H1 (cell line): ENCODE data around the gene EHBP1. TPM values are rescaled to one million over a fixed set of nuclear protein-coding genes. Genes with fewer than 3 reads are reported as not detected.

Experiments
- CTCF ChIA-PET: fragments of 300-600 bp; sonication (Branson Sonifier 250); formaldehyde crosslinking; loops from one replicate; lab custom pipeline; 2021; ENCODE audit not compliant: partially characterized antibody; lab: Charles Lee
- POLR2A ChIA-PET: fragments of 300-600 bp; sonication (Branson Sonifier 250); formaldehyde crosslinking; loops from one replicate; lab custom pipeline; 2021; ENCODE audit warnings: inconsistent platforms; ENCODE audit not compliant: partially characterized antibody; lab: Charles Lee
- DNase-seq, 2 experiments: peaks; one replicate each; pipeline versions ENCODE4 v3.0.0 to v3.0.0-alpha.2; 2010 to 2022; ENCODE audit warnings: low spot score in 2 of 2, low read depth in 1 of 2, mixed read lengths in 1 of 2
- FAIRE-seq: peaks from 2 replicates; lab custom pipeline; 2011; peaks lifted over from hg19 to GRCh38; lab: Jason Lieb, UNC
- H2AFZ ChIP-seq: 2 replicates; pipeline ENCODE4 v1.8.1; 2012; ENCODE audit warnings: low read length, inconsistent platforms
- H2AK5ac ChIP-seq: 2 replicates; pipeline ENCODE4 v1.6.1; 2013; ENCODE audit warnings: low read depth, low read length
- H2BK120ac ChIP-seq: replicated peaks from 2 replicates; pipeline ENCODE3; 2013; ENCODE audit warnings: low read depth, low read length, inconsistent platforms
- H2BK12ac ChIP-seq: 2 replicates; pipeline ENCODE4 v1.6.1; 2013; ENCODE audit warnings: low read depth, low read length
- H2BK15ac ChIP-seq: 2 replicates; pipeline ENCODE4 v1.6.1; 2013; ENCODE audit warnings: low read length
- H2BK20ac ChIP-seq: 2 replicates; pipeline ENCODE4 v1.6.1; 2013; ENCODE audit warnings: low read length
- H2BK5ac ChIP-seq: 2 replicates; pipeline ENCODE4 v1.6.1; 2013; ENCODE audit warnings: low read depth, low read length
- H3K14ac ChIP-seq: 2 replicates; pipeline ENCODE4 v1.6.1; 2013; ENCODE audit warnings: inconsistent platforms; ENCODE audit not compliant: insufficient read length
- H3K18ac ChIP-seq: 2 replicates; pipeline ENCODE4 v1.6.1; 2013; ENCODE audit warnings: low read length; ENCODE audit errors: extremely low read depth
- H3K23ac ChIP-seq: 2 replicates; pipeline ENCODE4 v1.6.1; 2013; ENCODE audit warnings: inconsistent platforms; ENCODE audit not compliant: insufficient read length
- H3K23me2 ChIP-seq: 2 replicates; pipeline ENCODE4 v1.6.1; 2013; ENCODE audit warnings: low read depth, low read length
- H3K27ac ChIP-seq: 2 replicates; pipeline ENCODE4 v1.6.1; 2011; ENCODE audit warnings: low read depth, low read length, inconsistent platforms
- H3K27me3 ChIP-seq, 4 experiments: replicated peaks in 1 of 4; 1 replicate in 1 of 4; 2 replicates in 3 of 4; pipeline versions ENCODE4 v1.6.1 to v1.8.1; 2011 to 2013; ENCODE audit warnings: low read length in 3 of 4, mild to moderate bottlenecking in 3 of 4, inconsistent platforms in 2 of 4, mixed read lengths in 2 of 4, moderate library complexity in 1 of 4; ENCODE audit not compliant: control insufficient read depth in 3 of 4, insufficient read depth in 3 of 4; ENCODE audit errors: extremely low read depth in 1 of 4
- H3K36me3 ChIP-seq, 4 experiments: 2 replicates each; pipeline versions ENCODE4 v1.6.1 to v1.8.1; 2011 to 2013; ENCODE audit warnings: mild to moderate bottlenecking in 4 of 4, low read length in 3 of 4, moderate library complexity in 2 of 4, control low read depth in 1 of 4, inconsistent platforms in 1 of 4; ENCODE audit not compliant: insufficient read depth in 4 of 4, control insufficient read depth in 2 of 4
- H3K4ac ChIP-seq: replicated peaks from 2 replicates; pipeline ENCODE3; 2013; ENCODE audit warnings: low read length, low read depth, mixed read lengths, inconsistent platforms; ENCODE audit not compliant: insufficient read length
- H3K4me1 ChIP-seq, 4 experiments: replicated peaks in 1 of 4; 1 replicate in 1 of 4; 2 replicates in 3 of 4; pipeline versions ENCODE4 v1.6.1 to v1.8.1; 2011 to 2013; ENCODE audit warnings: low read length in 3 of 4, inconsistent platforms in 2 of 4, mixed read lengths in 1 of 4; ENCODE audit not compliant: insufficient read depth in 4 of 4, control insufficient read depth in 3 of 4
- H3K4me2 ChIP-seq, 2 experiments: 2 replicates each; pipeline versions ENCODE4 v1.6.1 to v1.8.1; 2011 to 2013; ENCODE audit warnings: low read depth in 2 of 2, low read length in 2 of 2, control low read depth in 1 of 2, inconsistent platforms in 1 of 2, mild to moderate bottlenecking in 1 of 2; ENCODE audit not compliant: insufficient read depth in 1 of 2
- H3K4me3 ChIP-seq, 4 experiments: fragments of 200-600, 300-600 bp in 1 of 4; sonication (generic), shearing (Covaris generic), sonication (Bioruptor Twin) in 1 of 4; 2 replicates each; pipeline versions ENCODE4 v1.5.1 to v1.8.1; 2011 to 2016; ENCODE audit warnings: low read length in 4 of 4, low read depth in 3 of 4, control low read depth in 2 of 4, inconsistent platforms in 2 of 4, mild to moderate bottlenecking in 2 of 4, mixed read lengths in 1 of 4, moderate library complexity in 1 of 4; ENCODE audit not compliant: insufficient read depth in 2 of 4; ENCODE audit errors: extremely low read depth in 1 of 4
- H3K56ac ChIP-seq: replicated peaks from 2 replicates; pipeline ENCODE3; 2013; ENCODE audit warnings: low read depth, mild to moderate bottlenecking, mixed read lengths, low read length, inconsistent platforms; ENCODE audit not compliant: insufficient read length
- H3K79me1 ChIP-seq: 2 replicates; pipeline ENCODE4 v1.6.1; 2013; ENCODE audit warnings: low read depth, low read length, control low read depth
- H3K79me2 ChIP-seq, 2 experiments: 2 replicates each; pipeline versions ENCODE4 v1.6.1 to v1.8.1; 2012 to 2013; ENCODE audit warnings: low read length in 2 of 2, mild to moderate bottlenecking in 2 of 2, inconsistent platforms in 1 of 2; ENCODE audit not compliant: insufficient read depth in 2 of 2, control insufficient read depth in 1 of 2
- H3K9ac ChIP-seq, 4 experiments: replicated peaks in 1 of 4; 1 replicate in 1 of 4; 2 replicates in 3 of 4; pipeline versions ENCODE4 v1.6.1 to v1.8.1; 2011 to 2013; ENCODE audit warnings: low read depth in 3 of 4, low read length in 3 of 4, control low read depth in 2 of 4, mild to moderate bottlenecking in 2 of 4, moderate library complexity in 2 of 4, inconsistent platforms in 1 of 4; ENCODE audit errors: extremely low read depth in 1 of 4
- H3K9me3 ChIP-seq, 2 experiments: 2 replicates each; pipeline versions ENCODE4 v1.6.1 to v1.8.1; 2012 to 2013; ENCODE audit warnings: mild to moderate bottlenecking in 2 of 2, moderate library complexity in 2 of 2, control low read depth in 1 of 2, inconsistent platforms in 1 of 2, low read depth in 1 of 2, low read length in 1 of 2, mixed read lengths in 1 of 2; ENCODE audit not compliant: insufficient read depth in 2 of 2
- H4K20me1 ChIP-seq, 2 experiments: replicated peaks in 1 of 2; 2 replicates each; pipeline versions ENCODE3 to v1.8.1; 2011 to 2013; ENCODE audit warnings: inconsistent platforms in 2 of 2, low read length in 2 of 2, mild to moderate bottlenecking in 1 of 2; ENCODE audit not compliant: insufficient read depth in 2 of 2, control insufficient read depth in 1 of 2
- H4K5ac ChIP-seq: 2 replicates; pipeline ENCODE4 v1.6.1; 2013; ENCODE audit warnings: low read length, low read depth, mixed read lengths, inconsistent platforms; ENCODE audit not compliant: insufficient read length
- H4K8ac ChIP-seq: 2 replicates; pipeline ENCODE4 v1.8.0; 2013; ENCODE audit warnings: mild to moderate bottlenecking, moderate library complexity, low read length, inconsistent platforms; ENCODE audit not compliant: insufficient read depth; ENCODE audit errors: extremely low read depth
- H4K91ac ChIP-seq: replicated peaks from 2 replicates; pipeline ENCODE3; 2013; ENCODE audit warnings: low read length, mixed read lengths, inconsistent platforms; ENCODE audit not compliant: insufficient read length
- CBX8 ChIP-seq: fragments of 300-800, 300-1000 bp; sonication (generic); IDR thresholded peaks from 2 replicates; pipeline ENCODE4 v1.7.1; 2016; ENCODE audit warnings: low read depth, low read length, borderline replicate concordance
- WGBS, 2 experiments: shearing (Covaris generic) in 1 of 2; methylation state at CpG; one replicate each; pipeline versions ENCODE4 v1.1.6 to v1.1.7; 2013 to 2015; ENCODE audit warnings: low lambda C conversion rate in 2 of 2, mixed read lengths in 2 of 2, inconsistent platforms in 1 of 2, low coverage in 1 of 2, missing lambda C conversion rate in 1 of 2; ENCODE audit not compliant: insufficient replicate concordance in 2 of 2, insufficient coverage in 1 of 2, insufficient read length in 1 of 2; ENCODE audit errors: extremely low coverage in 1 of 2, missing lambda C conversion rate in 1 of 2; 5-methylcytosine and 5-hydroxymethylcytosine counted together
- polyA plus RNA-seq, 7 experiments: library from polyadenylated mRNA; depleted of rRNA in 3 of 7; stranded (reverse) in 5 of 7; unstranded in 2 of 7; fragments of >200 nt in 5 of 7; fragments of 200-250 nt in 2 of 7; gene quantifications; 1 replicate in 5 of 7; 2 replicates in 1 of 7; 4 replicates in 1 of 7; pipeline versions ENCODE4 v1.2.1 to v1.2.3, GENCODE V29; 2011 to 2013; ENCODE audit warnings: missing spikeins in 2 of 7, mixed read lengths in 2 of 7
- total RNA-seq: library from RNA; stranded (reverse); fragmentation: NEBNext Ultra II Directional; extraction: Animal tissue kit (Norgen Biotek cat#: 25700); gene quantifications from 2 replicates; pipeline ENCODE4 v1.2.1, GENCODE V29; 2021

EHBP1 gene
- total and polyA plus RNA-seq, 2 of the 8 experiments (the other 6 are each of a cell fraction or from before 2014, with no cell fraction given), result 12.0 to 64.1 TPM

DNA sequence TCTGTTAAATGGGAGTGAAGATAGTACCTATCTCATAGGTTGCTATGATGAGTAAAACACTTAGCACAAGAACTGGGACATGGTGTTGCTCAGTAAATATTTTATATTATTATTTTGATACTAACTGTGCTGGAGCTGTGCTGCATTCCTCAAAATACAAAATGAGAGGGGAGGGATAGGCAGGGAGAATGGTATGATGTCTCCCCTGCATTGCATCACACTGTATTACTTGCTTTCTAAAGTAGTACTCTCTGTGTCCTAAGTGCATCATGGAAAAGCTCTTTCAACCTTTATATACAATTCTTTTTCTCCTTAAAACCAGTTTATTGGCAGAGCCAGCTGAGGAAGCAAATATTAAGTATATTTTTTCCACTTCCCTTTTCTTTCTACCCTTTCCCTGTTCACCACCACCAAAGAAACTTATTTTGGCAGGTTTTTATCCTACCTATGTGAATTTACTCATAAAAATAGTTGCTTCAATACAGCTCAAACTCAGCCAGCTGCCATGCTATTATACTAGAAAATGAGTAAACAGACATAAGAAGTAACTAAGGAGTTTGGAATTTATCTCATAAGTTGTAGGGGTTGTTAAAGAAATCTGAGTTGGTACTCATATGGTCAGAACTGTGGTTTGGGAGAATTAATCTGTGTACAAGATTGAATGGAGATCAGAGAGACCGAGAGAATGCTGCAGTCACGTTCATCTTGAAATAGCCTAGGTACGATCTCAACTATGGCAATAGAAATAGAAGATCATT, 60.3 kb downstream of the EHBP1 start:
- H3K56ac ChIP-seq, result no peak overlapping the region
- TF ChIP-seq CBX8, result no peak
- no peak overlapping the region for H3K27ac ChIP-seq
- WGBS, 2 experiments, result 92% methylated on average over 3 of the region's 3 CpGs; no CpG with 5 or more reads in 1 of the 2 experiments
- no peak overlapping the region for H3K4ac ChIP-seq
- ChIA-PET CTCF (interaction anchor here (1.1 to 3.5 kb wide), 3 partner anchors 10 to 309 kb away, joined by 3 to 14 read pairs (median 4); no protein-coding TSS in a partner anchor), POLR2A (interaction anchor here (1.0 kb wide), 1 partner anchor 40 kb away, joined by 4 read pairs; no protein-coding TSS in a partner anchor)
- H3K14ac ChIP-seq, result no peak overlapping the region
- H4K5ac ChIP-seq, result no peak overlapping the region
- H4K8ac ChIP-seq, result no peak overlapping the region
- no peaks in the 10 kb centered on the region for H3K4me1 ChIP-seq
- H3K36me3 ChIP-seq, result no peaks in the 10 kb centered on the region
- H2BK15ac ChIP-seq, result no peak overlapping the region
- no peak overlapping the region for H2BK120ac ChIP-seq
- no peak overlapping the region for H2BK5ac ChIP-seq
- H2BK20ac ChIP-seq, result no peak overlapping the region
- H3K23me2 ChIP-seq, result no peaks in the 10 kb centered on the region
- H2AK5ac ChIP-seq, result no peak overlapping the region
- H3K27me3 ChIP-seq, result no peaks in the 10 kb centered on the region
- H4K91ac ChIP-seq, result no peak overlapping the region
- no peak overlapping the region for H3K23ac ChIP-seq
- H3K9me3 ChIP-seq, result 0 out of 4 replicates have a peak, but pooled peaks cover 0 to 3% of the 10 kb centered on the region in 2 experiments
- H2BK12ac ChIP-seq, result no peak overlapping the region
- H3K79me1 ChIP-seq, result no peaks in the 10 kb centered on the region; the same call in 1 of the 2 replicates
- H3K18ac ChIP-seq, result no peak overlapping the region
- no peaks in the 10 kb centered on the region for H4K20me1 ChIP-seq
- DNase-seq (no peak), FAIRE-seq (no peak)
- H3K9ac ChIP-seq, result no peak overlapping the region
- H3K4me2 ChIP-seq, result no peak overlapping the region
- H3K79me2 ChIP-seq, result peaks cover 0 to 16% of the 10 kb centered on the region in 2 experiments; a peak in 2 of 4 replicates
- H3K4me3 ChIP-seq, result no peak overlapping the region
- H2AFZ ChIP-seq, result no peak overlapping the region
